Measurements from ENCODE around the gene PRDM15. TPM values are rescaled to one million over a fixed set of nuclear protein-coding genes. Genes with fewer than 3 reads are reported as not detected.

Gene PRDM15
- polyA plus RNA-seq, 1 experiment: 7.6 TPM

GRCh38 chr21:41885341-41886024 lies 6.3 kb upstream of the PRDM15 start:
- Histone ChIP-seq H3K27me3 (ENCODE audit: control insufficient read depth, insufficient read depth, low read length) (no peaks in the 10 kb centered on the region), H3K36me3 (ENCODE audit: control insufficient read depth, insufficient read depth, low read length) (peaks cover 4% of the 10 kb centered on the region; the same call in 1 of the 2 replicates), H3K4me3 (ENCODE audit: low read depth, low read length) (no peak overlapping the region)
- ChIA-PET CTCF (no interaction called here), POLR2A (no interaction called here)
- no peak for TF ChIP-seq CTCF (IDR thresholded peaks at IDR 0.05; ENCODE audit: insufficient read depth, low read depth, low read length)
- DNase-seq (ENCODE audit: low read depth): no peak

- no peak overlapping the region for H3K4me3 ChIP-seq (ENCODE audit: low read depth, low read length)
- DNase-seq (ENCODE audit: low read depth): no peak
- ChIA-PET POLR2A (no interaction called here), CTCF (interaction anchor here (2.2 kb wide), 1 partner anchor 233 kb away, joined by 13 read pairs; no protein-coding TSS in a partner anchor)
- peaks cover 4% of the 10 kb centered on the region; the same call in 1 of the 2 replicates for H3K36me3 ChIP-seq (ENCODE audit: control insufficient read depth, insufficient read depth, low read length)
- no peak for TF ChIP-seq CTCF (IDR thresholded peaks at IDR 0.05; ENCODE audit: insufficient read depth, low read depth, low read length)
- no peaks in the 10 kb centered on the region for H3K27me3 ChIP-seq (ENCODE audit: control insufficient read depth, insufficient read depth, low read length)
Measured at GRCh38 chr21:41884501-41885030, 5.4 kb upstream of the PRDM15 start.

GRCh38 chr21:41883582-41883981 lies 4.4 kb upstream of the PRDM15 start:
- TF ChIP-seq CTCF (IDR thresholded peaks at IDR 0.05; ENCODE audit: insufficient read depth, low read depth, low read length): no peak
- no peaks in the 10 kb centered on the region for H3K27me3 ChIP-seq (ENCODE audit: control insufficient read depth, insufficient read depth, low read length)
- no peak overlapping the region for H3K4me3 ChIP-seq (ENCODE audit: low read depth, low read length)
- CTCF ChIA-PET: interaction anchor here (1.3 to 2.2 kb wide), 2 partner anchors 224 to 234 kb away, joined by 4 to 13 read pairs; no protein-coding TSS in a partner anchor
- peaks cover 1% of the 10 kb centered on the region; the same call in 1 of the 2 replicates for H3K36me3 ChIP-seq (ENCODE audit: control insufficient read depth, insufficient read depth, low read length)
- POLR2A ChIA-PET: no interaction called here
- DNase-seq (ENCODE audit: low read depth): no peak

GRCh38 chr21:41881051-41881450 lies 1.9 kb upstream of the PRDM15 start:
- no peak for DNase-seq (ENCODE audit: low read depth)
- ChIA-PET CTCF (interaction anchor here (1.0 kb wide), 1 partner anchor 228 kb away, joined by 3 read pairs; no protein-coding TSS in a partner anchor), POLR2A (no interaction called here)
- no peak overlapping the region for H3K4me3 ChIP-seq (ENCODE audit: low read depth, low read length)
- H3K36me3 ChIP-seq (ENCODE audit: control insufficient read depth, insufficient read depth, low read length): no peaks in the 10 kb centered on the region
- no peak for TF ChIP-seq CTCF (IDR thresholded peaks at IDR 0.05; ENCODE audit: insufficient read depth, low read depth, low read length)
- no peaks in the 10 kb centered on the region for H3K27me3 ChIP-seq (ENCODE audit: control insufficient read depth, insufficient read depth, low read length)

- no peaks in the 10 kb centered on the region for H3K36me3 ChIP-seq (ENCODE audit: control insufficient read depth, insufficient read depth, low read length)
- DNase-seq (ENCODE audit: low read depth): no peak
- no peak for TF ChIP-seq CTCF (IDR thresholded peaks at IDR 0.05; ENCODE audit: insufficient read depth, low read depth, low read length)
- no peak overlapping the region for H3K4me3 ChIP-seq (ENCODE audit: low read depth, low read length)
- no peaks in the 10 kb centered on the region for H3K27me3 ChIP-seq (ENCODE audit: control insufficient read depth, insufficient read depth, low read length)
- CTCF ChIA-PET: interaction anchor here (0.9 kb wide), 1 partner anchor 15 kb away, joined by 3 read pairs; no protein-coding TSS in a partner anchor
- POLR2A ChIA-PET: no interaction called here
Measured at GRCh38 chr21:41880153-41880552, 1.0 kb upstream of the PRDM15 start.
